Embryonic facial prominence (tissue), 1 donor: ENCODE measurements around the gene UQCR11.
A peak's percentile ranks its signal among the peaks of the same experiment; 100 is the strongest.

Experiments
- DNase-seq: peaks from one replicate; pipeline ENCODE4 v3.0.0-alpha.2; 2016; ENCODE audit errors: extremely low spot score

Gene UQCR11

DNA sequence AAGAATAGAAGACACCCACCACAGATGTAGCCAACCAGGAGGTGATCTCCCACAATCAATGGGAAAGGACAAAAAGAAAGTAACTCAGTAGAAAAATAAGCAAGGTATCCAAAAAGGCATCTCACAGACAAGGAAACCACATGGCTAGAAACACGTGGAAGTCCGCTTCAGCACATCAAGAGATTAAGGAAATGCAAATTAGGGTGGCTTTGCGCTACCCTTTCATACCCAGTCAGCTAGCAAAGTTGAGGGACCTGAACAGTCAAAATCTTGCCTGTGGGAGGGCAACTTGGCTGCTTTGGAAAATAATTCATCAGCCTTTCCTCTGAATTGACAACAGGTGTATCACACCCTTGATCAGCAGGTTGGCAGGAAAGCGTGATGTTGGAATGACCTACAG, 11.6 kb upstream of the UQCR11 start:
- no peak for DNase-seq

DNA sequence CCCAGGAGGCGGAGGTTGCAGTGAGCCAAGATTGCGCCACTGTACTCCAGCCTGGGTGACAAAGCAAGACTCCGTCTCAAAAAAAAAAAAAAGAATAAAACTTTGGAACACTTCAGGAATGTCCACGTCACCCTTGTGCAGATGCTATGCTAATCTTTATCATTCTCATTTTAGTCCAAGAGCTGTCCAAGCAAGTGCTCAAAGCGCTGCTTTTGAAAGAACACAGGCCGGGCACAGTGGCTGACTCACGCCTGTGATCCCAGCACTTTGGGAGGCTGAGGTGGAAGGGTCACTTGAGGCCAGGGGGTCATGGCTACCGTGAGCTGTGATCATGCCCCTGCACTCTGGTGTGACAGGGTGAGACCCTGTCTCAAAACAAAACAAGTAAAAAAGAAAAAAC, 11.1 kb upstream of the UQCR11 start:
- no peak for DNase-seq

DNA sequence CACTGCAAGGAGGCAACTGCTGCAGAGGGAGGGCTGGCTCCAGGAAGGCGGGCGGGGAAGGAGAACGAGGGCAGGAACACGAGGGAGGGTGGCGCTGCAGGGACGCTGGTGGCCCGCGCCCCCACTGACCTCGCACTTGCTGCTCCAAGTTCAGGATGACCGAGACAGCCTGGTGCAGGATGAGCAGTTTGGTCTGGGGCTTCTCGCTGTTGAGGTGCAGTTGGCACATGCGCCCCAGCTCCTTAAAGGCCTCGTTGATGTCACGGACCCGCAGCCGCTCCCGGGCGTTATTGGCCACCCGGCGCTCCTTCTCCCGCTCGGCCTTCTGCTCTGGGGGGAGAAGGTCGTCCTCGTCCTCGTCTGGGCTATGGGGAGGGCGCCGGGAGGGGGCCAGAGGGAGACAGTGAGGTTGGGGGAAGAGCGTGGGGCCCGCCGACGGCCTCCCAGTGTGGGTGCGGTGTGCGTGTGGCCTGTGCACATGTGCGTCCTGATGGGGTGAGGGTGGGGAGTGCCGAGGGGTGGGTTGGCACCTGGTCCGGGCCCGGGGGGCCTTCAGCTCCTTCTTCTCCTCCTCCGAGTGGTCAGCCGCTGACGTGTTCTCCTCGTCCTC, 10.0 kb upstream of the UQCR11 start:
- no peak for DNase-seq

DNA sequence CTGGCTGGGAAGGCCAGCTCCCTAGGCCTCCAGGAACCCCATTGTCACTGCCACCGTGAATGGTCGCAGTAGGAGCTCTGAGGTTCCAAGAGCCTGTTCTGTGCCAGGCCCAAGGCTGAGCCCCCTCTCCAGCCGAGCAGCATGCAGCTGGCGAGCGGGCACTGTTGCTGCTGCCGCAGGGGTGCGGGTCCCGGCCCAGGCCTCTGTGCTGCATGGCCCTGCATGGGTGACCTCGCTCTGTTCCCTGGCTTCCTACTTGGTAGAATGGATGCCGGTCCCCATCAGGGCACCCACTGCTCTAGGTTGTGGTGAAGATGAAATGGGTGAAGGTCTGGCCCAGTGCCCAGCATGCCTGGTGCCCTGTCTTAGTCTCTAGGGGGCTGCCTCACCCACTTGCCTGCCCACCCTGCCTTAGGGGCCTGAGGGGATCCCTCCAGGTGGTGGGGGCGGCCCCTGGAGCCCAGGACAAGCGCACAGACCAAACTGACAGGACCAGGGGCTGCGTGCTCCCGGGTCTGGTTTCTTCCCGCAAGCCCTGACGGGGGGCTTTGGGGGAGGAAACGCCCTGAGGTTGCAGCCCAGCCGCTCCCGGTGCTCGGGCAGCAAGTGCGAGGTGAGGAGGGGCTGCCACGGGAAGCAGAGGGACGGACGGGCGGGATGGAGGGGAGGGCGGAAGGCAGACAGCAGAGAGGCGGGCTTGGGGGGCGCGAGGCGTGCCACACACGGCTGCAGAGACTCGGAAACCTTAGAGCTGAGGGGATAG, 8.7 kb upstream of the UQCR11 start:
- no peak for DNase-seq

DNA sequence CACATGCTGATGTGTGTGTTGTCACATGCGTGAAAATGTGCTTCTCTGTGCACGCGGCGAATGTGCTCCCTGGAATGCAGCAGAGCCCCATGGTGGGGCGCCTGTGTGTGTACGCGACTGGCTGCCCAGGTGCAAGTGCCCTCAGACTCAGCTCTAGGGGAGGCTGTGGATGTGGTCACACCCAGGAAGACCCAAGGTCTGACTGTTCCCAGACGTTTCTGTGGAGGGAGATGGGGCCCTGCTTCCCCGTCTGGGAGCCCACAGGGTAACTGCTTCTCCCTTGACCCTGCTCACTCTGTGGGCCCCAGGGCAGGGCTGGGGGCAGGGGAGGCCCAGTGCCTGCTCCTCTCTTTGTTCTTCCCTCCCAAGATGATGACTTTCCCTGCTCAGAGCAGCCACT, 7.9 kb upstream of the UQCR11 start:
- DNase-seq: no peak

DNA sequence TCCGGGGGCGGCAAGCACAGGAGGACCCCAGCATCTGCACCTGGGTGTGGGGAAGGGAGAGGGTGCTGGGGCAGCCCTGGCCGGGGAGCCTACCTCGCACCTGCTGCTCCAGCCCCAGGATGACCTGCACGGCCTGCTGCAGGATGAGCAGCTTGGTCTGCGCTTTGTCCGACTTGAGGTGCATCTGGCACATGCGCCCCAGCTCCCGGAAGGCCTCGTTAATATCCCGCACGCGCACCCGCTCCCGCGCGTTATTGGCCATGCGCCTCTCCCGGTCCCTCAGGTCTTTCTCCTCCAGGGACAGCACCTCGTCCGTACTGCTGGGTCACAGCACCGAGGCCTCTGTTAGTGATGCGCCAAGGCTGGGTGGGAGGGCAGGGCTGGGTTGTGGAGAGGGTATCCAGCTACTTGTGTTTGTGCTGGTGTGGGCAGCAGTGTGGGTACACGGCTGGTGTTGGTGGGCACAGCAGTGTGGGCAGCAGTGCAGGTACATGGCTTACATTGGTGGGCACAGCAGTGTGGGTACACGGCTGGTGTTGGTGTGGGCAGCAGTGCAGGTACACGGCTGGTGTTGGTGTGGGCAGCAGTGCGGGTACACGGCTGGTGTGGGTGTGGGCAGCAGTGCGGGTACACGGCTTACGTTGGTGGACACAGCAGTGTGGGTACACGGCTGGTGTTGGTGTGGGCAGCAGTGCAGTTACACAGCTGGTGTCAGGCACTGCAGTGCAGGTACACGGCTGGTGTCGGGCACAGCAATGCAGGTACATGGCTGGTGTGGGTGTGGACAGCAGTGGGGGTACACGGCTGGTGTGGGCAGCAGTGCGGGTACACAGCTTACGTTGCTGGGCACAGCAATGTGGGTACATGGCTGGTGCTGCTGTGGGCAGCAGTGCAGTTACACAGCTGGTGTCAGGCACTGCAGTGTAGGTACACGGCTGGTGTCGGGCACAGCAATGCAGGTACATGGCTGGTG, 7.1 kb upstream of the UQCR11 start:
- no peak for DNase-seq

DNA sequence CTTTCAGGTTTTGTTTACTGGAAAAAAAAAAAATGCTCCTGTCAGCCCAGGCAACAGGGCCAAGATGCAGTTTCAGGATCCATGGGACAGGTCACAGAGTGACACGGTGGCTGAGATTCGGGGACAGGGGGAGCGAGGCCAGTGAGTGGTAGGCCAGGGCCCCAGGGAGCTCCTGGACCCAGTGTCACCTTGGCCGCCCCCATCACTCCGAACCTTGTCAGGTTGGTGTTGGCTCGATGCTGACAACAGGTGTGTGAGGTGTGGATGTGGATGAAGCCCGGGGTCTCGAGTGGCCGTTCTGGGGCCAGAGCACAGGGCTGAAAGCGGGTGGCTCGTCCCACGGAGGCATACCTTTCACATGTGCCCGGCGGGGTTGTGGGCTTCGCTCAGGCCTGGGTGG, 6.1 kb upstream of the UQCR11 start:
- no peak for DNase-seq

DNA sequence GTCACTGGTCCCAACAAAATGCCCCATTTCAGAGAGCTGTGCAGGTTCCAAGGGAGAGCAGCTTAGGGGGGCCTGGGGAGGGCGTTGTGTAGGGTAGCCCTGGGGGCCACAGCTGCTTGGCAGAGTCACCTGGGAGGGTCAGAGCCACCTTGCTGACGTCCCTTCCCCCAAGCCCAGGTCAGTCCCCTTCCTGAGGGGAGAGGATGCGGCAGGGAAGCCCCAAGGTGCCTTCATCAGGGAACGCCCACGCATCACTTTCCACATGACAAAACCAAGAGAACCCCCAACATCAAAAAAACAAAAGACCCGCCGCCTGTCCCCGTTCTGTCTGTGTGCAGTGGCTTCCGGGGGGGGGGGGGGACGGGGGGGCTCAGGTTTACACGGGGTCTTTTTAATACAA, 5.3 kb upstream of the UQCR11 start:
- DNase-seq: no peak

DNA sequence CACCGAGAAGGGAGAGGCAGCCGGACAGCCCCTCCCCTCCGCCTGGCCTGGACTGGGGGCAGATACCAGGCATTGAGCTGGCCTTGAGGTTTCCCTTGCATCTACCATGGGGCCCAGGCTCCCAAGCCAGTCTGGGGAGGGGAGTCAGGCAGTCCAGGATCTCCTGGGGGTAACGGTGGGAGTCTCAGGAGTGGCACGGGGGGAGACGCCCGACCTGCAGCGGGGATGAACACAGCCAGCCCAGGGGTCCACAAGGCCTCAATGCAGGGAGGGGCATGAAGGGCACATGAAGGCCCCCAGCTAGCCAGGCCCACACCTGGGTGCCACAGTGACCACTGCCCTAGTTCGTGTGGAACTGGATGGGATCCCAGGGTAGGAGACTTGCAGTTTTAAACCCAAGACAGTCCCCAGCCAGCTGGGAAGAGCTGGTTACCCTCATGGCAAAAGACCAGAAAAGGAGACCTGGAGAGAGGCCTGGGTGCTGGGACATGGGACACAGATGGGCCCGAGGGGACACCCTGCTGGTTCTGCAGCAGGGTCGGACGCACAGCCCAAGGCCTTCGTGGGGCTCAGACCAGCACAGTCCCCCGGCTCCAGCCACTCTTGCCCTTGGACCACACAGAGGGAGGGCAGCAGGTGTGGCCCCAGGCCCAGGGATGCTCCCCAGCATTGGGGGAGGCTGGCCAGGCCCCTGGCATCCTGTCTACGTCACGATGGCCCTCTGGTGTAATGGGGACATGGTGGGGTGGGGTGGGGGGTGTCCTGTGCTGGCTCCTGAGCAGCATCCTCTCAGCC, 4.6 kb upstream of the UQCR11 start:
- no peak for DNase-seq

DNA sequence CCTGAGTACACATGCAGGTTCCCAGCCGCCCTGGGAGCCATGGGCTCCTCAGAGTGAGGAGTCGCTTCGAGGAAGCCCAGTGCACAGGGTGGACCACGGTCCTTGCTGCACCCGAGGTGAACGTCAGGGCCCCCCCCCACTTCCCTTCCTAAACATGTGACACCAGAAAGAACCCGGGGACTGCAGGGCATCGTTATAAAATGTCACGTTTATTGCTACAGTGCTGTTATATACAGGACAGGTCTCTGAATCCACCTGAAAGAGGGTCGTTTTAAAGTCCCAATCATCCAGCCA, 3.8 kb upstream of the UQCR11 start:
- no peak for DNase-seq

DNA sequence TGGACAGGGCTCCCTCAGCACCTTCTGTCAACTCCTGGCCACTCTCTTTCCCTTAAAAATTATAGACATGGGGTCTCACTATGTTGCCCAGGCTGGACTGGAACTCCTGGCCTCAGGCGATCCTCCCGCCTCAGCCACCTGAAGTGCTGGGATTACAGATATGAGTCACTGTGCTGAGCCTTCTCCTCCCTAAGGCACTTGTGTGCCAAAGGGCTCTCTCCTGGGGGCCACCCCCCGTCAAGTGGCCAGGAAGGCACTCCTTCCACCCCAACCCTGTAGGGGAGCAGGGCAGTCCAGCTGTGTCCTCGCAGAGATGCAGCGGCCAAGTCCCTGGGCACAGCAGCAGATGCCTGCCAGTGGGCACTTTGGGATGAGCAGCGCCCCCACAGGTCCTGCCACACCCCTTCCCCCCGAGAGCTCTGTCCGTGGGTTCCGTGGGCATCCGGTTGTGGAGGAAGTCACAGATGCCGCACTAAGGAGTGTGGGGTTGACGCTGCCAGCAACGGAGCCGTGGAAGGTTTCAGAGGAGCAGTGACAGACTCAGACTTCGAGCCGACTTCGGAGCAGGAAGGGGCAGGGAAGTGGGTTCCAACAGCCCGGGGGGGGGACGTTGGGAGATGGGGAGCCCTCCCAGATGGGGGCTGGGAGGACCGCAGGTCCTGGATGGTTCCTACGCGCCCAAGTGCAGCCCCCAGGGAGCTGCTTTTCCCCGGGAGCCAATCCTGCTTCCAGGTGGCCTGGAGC, 3.3 kb upstream of the UQCR11 start:
- no peak for DNase-seq

DNA sequence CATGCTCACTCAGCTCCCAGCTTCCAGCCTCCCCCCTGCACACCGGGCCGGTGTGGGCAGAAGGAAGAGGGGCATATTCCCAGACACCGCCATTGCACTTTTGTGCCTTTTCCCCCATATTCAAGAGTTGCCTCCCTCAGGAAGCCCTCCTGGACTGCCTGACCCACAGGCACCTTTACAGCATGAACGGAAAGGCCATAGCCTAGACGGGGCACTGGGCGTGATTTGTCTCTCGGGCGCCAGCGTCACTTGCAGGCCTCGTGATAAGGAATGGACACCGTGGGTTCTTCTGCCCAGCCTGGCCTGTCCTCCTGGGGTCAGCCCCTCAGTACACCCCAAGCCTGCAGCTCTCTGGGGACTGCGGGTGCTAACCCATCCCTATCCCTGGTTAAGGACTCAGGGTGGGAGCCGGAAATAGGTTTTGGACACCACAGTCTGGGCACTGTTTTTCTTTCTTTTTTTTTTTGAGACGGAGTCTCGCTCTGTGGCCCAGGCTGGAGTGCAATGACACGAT, 933 bp upstream of the UQCR11 start:
- DNase-seq: no peak

DNA sequence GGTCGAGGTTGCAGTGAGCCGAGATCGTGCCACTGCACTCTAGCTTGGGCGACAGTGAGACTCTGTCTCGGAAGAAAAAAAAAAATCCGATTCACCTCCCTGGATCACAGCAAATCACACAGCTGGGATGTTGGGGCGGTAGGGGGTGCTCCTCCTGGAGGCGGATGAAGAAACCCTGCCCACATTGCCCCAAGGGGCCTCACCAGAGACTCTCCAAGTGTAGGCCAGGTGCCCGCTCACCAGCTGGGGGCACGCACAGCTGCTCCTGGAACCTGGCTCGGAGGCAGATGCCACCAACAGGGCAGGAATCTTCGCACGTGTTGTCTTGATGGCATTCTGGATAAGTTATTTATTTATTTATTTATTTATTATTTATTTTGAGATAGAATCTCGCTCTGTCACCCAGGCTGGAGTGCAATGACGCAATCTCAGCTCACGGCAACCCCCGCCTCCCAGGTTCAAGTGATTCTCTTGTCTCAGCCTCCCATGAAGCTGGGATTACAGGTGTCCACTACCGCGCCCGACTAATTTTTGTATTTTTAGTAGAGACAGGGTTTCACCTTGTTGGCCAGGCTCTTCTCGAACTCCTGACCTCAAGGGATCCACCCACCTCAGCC, 3.1 kb downstream of the UQCR11 start:
- DNase-seq: no peak

DNA sequence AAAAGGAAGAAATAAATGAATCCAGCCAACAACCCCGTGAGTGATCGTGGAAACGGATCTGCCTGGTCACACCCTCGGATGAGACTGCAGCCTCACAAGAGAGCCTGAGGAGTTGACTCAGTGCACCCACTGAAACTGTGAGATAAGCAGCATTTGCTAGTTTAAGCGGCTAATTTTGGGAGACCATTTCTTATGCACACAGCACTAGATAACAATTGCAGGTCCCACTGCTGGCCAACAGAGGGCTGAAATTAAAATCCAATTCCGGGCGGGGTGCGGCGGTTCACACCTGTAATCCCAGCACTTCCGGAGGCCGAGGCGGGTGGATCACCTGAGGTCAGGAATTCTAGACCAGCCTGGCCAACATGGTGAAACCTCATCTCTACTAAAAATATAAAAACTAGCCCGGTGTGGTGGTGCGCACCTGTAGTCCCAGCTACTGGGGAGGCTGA, 3.6 kb downstream of the UQCR11 start:
- no peak for DNase-seq

DNA sequence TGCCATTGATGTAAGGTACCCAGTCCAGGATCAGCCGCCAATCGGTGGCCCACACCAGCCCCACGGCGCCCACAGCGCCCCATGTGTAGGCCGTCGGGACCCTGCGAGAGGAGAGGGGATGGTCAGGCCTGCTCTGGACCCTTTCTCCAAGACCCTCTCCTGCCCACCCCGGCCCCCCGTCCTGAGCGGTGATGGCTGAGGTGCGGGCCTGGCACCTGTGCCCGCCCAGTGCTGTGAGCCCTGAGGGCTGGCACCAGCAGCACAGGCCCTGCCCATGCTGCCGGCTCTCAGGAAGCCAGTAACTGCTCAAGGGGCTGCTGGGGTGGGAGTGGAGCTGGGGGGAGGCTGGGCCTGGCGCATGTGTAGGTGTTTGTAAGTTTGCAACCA, 5.8 kb downstream of the UQCR11 start:
- DNase-seq: no peak

DNA sequence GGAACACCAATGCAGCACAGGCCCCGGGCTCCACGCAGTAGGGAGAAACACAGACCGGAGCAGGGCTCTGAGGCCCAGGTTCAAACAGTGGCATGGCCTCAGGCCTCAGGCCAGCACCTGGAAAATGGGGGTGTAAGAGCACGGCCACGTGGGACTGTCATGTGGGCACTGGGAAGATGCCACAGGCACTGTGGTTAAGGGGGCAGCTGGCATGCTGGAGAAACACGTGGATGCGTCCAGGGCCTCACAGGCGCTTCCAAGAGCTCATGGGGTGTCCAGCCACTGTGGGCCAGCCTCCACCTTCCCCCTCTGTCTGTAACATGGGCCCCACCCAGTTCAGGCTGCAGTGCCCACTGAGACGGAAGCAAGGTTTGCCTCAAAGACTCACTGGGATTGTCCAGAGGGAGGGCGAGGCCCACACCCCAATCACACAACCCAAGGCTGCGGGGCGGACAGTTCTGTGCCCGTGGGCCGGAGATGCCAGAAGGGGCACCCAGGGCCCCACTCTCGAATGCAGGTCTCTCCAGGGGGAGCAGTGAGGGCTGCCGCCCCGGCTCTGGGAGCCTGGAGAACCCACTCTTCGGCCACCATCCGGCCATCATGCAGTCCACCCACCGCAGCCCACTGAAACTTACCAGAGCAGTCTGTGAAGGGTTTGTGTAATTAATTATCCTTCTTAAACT, 6.3 kb downstream of the UQCR11 start:
- no peak for DNase-seq

DNA sequence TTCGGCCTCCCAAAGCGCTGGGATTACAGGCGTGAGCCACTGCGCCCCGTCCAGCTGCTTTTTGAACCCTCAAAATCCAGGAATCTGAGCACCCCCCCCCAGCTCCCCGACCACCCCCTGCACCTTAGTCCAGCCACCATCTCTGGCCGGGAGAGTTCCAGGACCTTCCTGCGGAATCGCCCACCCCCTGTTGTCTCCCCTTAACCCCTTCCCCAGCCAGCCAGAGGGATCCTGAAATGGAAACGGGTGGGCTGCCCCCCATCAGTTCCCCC, 11.8 kb downstream of the UQCR11 start:
- DNase-seq: no peak

DNA sequence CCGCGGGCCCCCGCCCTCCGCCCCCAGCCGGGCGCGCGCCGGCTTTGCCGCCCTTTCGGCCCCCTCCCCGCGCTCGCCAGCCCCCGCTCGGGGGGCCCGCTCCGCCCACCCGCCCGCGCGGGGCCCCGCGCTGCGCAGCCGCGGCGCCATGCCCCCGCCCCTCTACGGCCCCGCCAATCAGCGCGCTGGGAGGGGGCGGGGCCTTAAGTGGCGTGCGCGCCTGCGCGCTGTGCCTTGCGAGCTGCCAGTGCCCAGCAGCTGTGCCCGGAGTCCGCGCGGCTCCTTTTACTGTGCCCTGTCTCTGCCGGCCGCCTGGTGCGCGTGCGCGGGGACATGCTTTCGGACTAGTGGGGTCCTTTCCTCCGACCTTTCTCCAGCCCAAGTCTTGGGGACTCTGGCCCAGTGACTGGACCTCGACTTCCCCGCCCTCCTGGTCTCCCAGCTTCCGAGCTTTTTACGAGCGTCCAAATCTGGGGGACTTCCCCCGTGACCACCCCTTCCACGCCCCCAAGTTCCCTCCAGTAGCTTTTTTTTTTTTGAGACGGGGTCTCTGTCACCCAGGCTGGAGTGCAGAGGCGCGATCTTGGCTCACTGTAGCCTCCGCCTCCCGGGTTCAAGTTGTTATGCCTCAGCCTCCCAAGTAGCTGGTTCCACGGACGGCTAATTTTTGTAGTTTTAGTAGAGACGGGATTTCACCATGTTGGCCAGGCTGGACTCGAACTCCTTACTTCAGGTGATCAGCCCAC, 12.3 kb downstream of the UQCR11 start, which contains the start of gene MBD3:
MBD3 (minus strand) TSS at position 111 of the 746 bp plus-strand sequence. CDS start 234 bp downstream, outside the sequence.
- DNase-seq: peak; percentile 82

DNA sequence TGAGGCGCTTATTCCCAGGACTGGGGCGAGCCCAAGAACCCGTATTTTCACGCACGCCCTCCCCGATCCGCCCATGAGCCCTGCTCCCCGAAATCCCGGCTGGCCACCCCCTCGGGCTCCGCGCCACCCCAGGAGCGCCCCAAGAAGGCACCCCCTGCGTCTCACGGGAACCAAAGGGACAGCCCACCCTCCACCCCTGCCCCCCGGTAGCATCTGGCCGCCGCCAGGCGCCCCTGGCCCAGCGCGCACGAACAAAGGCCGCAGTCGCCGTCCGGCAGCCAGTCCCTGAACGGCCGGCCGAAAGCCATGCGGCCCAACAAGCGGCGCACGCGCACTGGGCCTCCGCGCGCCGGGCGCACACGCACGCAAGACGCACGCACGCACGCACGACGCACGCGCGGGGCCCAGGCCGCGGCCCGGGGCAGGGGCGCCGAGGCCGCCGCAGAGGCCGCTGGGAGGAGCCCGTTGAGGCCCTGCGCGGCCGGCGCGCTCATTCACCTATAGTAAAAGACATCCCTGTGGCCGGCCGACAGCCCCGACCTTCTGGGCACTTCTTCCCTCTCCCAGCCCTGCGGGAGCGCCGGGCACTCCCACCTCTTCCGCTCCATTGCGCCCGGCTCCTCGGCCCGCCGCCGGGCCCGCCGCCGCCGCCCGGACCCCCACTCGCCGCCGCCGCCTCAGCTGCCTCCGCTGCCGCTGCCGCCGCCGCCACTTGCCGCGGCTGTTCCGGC, 13.1 kb downstream of the UQCR11 start:
- DNase-seq: peak; percentile 31
